Stimulated activated CD4-positive, alpha-beta T cell treated with anti-CD3 and anti-CD28 coated beads, TNF-alpha, amount 100 ng/mL, for 1 hour (primary cell): ENCODE data around the gene PTPDC1.
A peak's percentile ranks its signal among the peaks of the same experiment; 100 is the strongest.

Experiments used
- DNase-seq, 3 donors: peaks; one replicate each; pipeline ENCODE4 v3.0.0-alpha.2; 2020; ENCODE audit warnings: low read depth in 3 of 3, low spot score in 1 of 3

Gene PTPDC1

GRCh38 chr9:94084314-94084713, at the start of gene PTPDC1:
PTPDC1 (plus strand) TSS chr9:94084464; CDS start chr9:94084531, 67 bp downstream.
- no peak for DNase-seq

- DNase-seq: no peak
Measured at GRCh38 chr9:94034511-94034910, 49.8 kb upstream of the PTPDC1 start.

- no peak for DNase-seq
Measured at GRCh38 chr9:94039786-94040185, 44.5 kb upstream of the PTPDC1 start.

GRCh38 chr9:94042516-94043360, 41.5 kb upstream of the PTPDC1 start:
- DNase-seq: no peak

- DNase-seq: no peak
Measured at GRCh38 chr9:94054716-94055115, 29.5 kb upstream of the PTPDC1 start.

- DNase-seq: no peak
Measured at GRCh38 chr9:94056442-94056974, 27.8 kb upstream of the PTPDC1 start.

- DNase-seq: no peak
Measured at GRCh38 chr9:94057918-94058317, 26.3 kb upstream of the PTPDC1 start.

- no peak for DNase-seq
Measured at GRCh38 chr9:94061864-94062263, 22.4 kb upstream of the PTPDC1 start.

GRCh38 chr9:94065535-94065961, 18.7 kb upstream of the PTPDC1 start:
- peak; percentile 36 to 54 (median 48) for DNase-seq

GRCh38 chr9:94068257-94068656, 16.0 kb upstream of the PTPDC1 start:
- DNase-seq: no peak

- DNase-seq: no peak
Measured at GRCh38 chr9:94076557-94076956, 7.7 kb upstream of the PTPDC1 start.

GRCh38 chr9:94078086-94078485, 6.2 kb upstream of the PTPDC1 start:
- DNase-seq: no peak

GRCh38 chr9:94079236-94079635, 5.0 kb upstream of the PTPDC1 start:
- no peak for DNase-seq

GRCh38 chr9:94080249-94080648, 4.0 kb upstream of the PTPDC1 start:
- no peak for DNase-seq

GRCh38 chr9:94081435-94081834, 2.8 kb upstream of the PTPDC1 start:
- no peak for DNase-seq

- DNase-seq: no peak
Measured at GRCh38 chr9:94081864-94082463, 2.3 kb upstream of the PTPDC1 start.

GRCh38 chr9:94082553-94082952, 1.7 kb upstream of the PTPDC1 start:
- no peak for DNase-seq

- DNase-seq: no peak
Measured at GRCh38 chr9:94082956-94083355, 1.3 kb upstream of the PTPDC1 start.

- DNase-seq: no peak
Measured at GRCh38 chr9:94083384-94083783, 880 bp upstream of the PTPDC1 start.

- no peak for DNase-seq
Measured at GRCh38 chr9:94085062-94085639, 887 bp downstream of the PTPDC1 start.

- no peak for DNase-seq
Measured at GRCh38 chr9:94086486-94087345, 2.5 kb downstream of the PTPDC1 start.
